MCF 10A (cell line): ENCODE data around the gene MAP6. TPM values are rescaled to one million over a fixed set of nuclear protein-coding genes. Genes with fewer than 3 reads are reported as not detected.

Source experiments
- BruUV-seq: library from RNA; stranded (reverse); fragments of 400-500 nt; replicated peaks from 2 replicates; lab custom pipeline; 2021; lab: Mats Ljungman, UMichigan
- CTCF ChIA-PET: fragments of 300-600 bp; sonication (Branson Sonifier 250); formaldehyde crosslinking; extraction: SDS; loops from one replicate; lab custom pipeline; 2021; ENCODE audit warnings: antibody characterized with exemption, inconsistent platforms; lab: Yijun Ruan, JAX
- POLR2A ChIA-PET: fragments of 300-600, 350-650 bp; sonication (Branson Sonifier 250); formaldehyde crosslinking; extraction: SDS; loops from one replicate; lab custom pipeline; 2020; ENCODE audit warnings: antibody characterized with exemption, inconsistent platforms; lab: Yijun Ruan, JAX
- DNase-seq: peaks from one replicate; pipeline ENCODE4 v3.0.0-alpha.2; 2018; ENCODE audit not compliant: unreplicated experiment
- H3K27ac Mint-ChIP-seq: one replicate; pipeline ENCODE4 v1.8.0; 2022; ENCODE audit warnings: mild to moderate bottlenecking, low read depth, mixed read lengths; ENCODE audit not compliant: unreplicated experiment
- H3K27me3 Mint-ChIP-seq: one replicate; pipeline ENCODE4 v1.8.0; 2022; ENCODE audit warnings: mixed read lengths; ENCODE audit not compliant: insufficient read depth, unreplicated experiment
- H3K36me3 Mint-ChIP-seq: one replicate; pipeline ENCODE4 v1.8.0; 2022; ENCODE audit warnings: mild to moderate bottlenecking, moderate library complexity, mixed read lengths; ENCODE audit not compliant: insufficient read depth, unreplicated experiment
- H3K4me1 Mint-ChIP-seq: one replicate; pipeline ENCODE4 v1.8.0; 2022; ENCODE audit warnings: mixed read lengths; ENCODE audit not compliant: insufficient read depth, unreplicated experiment
- H3K4me3 Mint-ChIP-seq: one replicate; pipeline ENCODE4 v1.8.0; 2022; ENCODE audit warnings: mild to moderate bottlenecking, moderate library complexity, mixed read lengths; ENCODE audit not compliant: unreplicated experiment
- H3K9me3 Mint-ChIP-seq: one replicate; pipeline ENCODE4 v1.8.0; 2022; ENCODE audit warnings: mixed read lengths; ENCODE audit not compliant: unreplicated experiment
- CTCF ChIP-seq: fragments of 200-600 bp; IDR thresholded peaks from one replicate; pipeline ENCODE4 v1.8.0; 2022; ENCODE audit warnings: antibody characterized with exemption, mild to moderate bottlenecking; ENCODE audit not compliant: unreplicated experiment
- intact Hi-C: fragments of 100-400 bp; cut with micrococcal nuclease; formaldehyde crosslinking; loops from 2 replicates; pipeline ENCODE4 v1.14.1; 2022
- total RNA-seq: library from RNA; stranded (reverse); gene quantifications from 2 replicates; pipeline ENCODE4 v1.2.3, GENCODE V29; 2022

The MAP6 gene
- total RNA-seq, 1 experiment from 2014 or later, result not detected

DNA sequence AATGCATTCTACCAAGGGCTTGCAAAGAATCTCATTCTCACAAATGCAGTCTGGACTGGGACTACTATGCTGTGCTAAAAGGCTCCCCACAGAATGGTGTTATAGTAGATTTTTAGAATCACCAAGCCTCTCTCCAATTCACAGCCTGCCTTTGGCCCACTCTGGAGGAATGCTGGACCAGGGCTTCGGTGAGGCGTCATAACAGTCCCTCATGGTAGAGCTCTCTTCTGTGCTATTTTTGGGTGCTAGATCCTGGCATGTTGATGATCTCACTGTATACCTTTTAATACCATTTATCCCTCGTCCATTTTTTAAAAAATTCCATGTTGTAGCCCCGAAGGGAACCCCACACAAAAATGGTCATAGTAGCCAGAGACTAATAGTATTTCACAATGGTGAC, 17.6 kb downstream of the MAP6 start:
- ChIA-PET POLR2A (interaction anchor here (0.6 kb wide), 1 partner anchor 919 kb away, joined by 4 read pairs; no protein-coding TSS in a partner anchor), CTCF (interaction anchor here (0.6 kb wide), 2 partner anchors 102 to 207 kb away, joined by 3 to 4 read pairs; no protein-coding TSS in a partner anchor)
- BruUV-seq, result no TSS peak
- TF ChIP-seq CTCF, result no peak
- no peaks in the 10 kb centered on the region for H3K27me3 Mint-ChIP-seq
- H3K36me3 Mint-ChIP-seq, result no peaks in the 10 kb centered on the region
- H3K4me3 Mint-ChIP-seq, result no peak overlapping the region
- peaks cover 12% of the 10 kb centered on the region for H3K4me1 Mint-ChIP-seq
- no peak for DNase-seq
- H3K9me3 Mint-ChIP-seq, result no peaks in the 10 kb centered on the region
- H3K27ac Mint-ChIP-seq, result no peak overlapping the region
- intact Hi-C loops, result no loop called here

- ChIA-PET POLR2A (no interaction called here), CTCF (no interaction called here)
- intact Hi-C loops, result no loop called here
- Mint-ChIP-seq H3K27me3 (no peaks in the 10 kb centered on the region), H3K4me3 (no peak overlapping the region), H3K27ac (no peak overlapping the region), H3K4me1 (peaks cover 10% of the 10 kb centered on the region), H3K36me3 (no peaks in the 10 kb centered on the region), H3K9me3 (no peaks in the 10 kb centered on the region)
- DNase-seq, result no peak
- no peak for TF ChIP-seq CTCF
- BruUV-seq, result no TSS peak
Measured at GRCh38 chr11:75650167-75650723, 18.6 kb downstream of the MAP6 start.

DNA sequence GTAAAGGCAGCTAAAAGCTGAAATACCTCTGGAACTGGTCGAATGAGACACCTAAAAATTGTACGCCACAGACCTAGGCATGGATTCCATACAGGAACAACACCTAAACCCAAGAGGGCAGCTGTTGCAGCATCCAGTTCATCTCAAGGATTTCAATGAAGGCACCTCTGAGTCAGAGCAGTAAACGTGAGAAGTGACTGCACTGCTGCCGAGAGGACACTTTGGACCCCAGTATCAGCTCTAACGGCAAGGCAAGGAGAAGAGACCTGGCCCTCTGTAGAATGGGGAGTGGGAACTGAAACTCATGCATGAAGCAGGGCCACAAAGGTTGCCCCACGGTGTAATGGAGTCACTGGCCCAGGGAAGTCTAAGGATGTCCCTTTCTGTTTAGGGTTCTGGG, 23.9 kb downstream of the MAP6 start:
- Mint-ChIP-seq H3K27ac (no peak overlapping the region), H3K4me3 (no peak overlapping the region), H3K27me3 (no peaks in the 10 kb centered on the region), H3K4me1 (peaks cover 4% of the 10 kb centered on the region), H3K36me3 (no peaks in the 10 kb centered on the region), H3K9me3 (no peaks in the 10 kb centered on the region)
- TF ChIP-seq CTCF, result no peak
- BruUV-seq, result no TSS peak
- ChIA-PET CTCF (interaction anchor here (0.8 kb wide), 1 partner anchor 34 kb away, joined by 3 read pairs; no protein-coding TSS in a partner anchor), POLR2A (no interaction called here)
- DNase-seq, result no peak
- intact Hi-C loops, result no loop called here

GRCh38 chr11:75644370-75644769, 24.5 kb downstream of the MAP6 start:
- DNase-seq, result no peak
- Mint-ChIP-seq H3K27ac (no peak overlapping the region), H3K9me3 (no peaks in the 10 kb centered on the region), H3K36me3 (no peaks in the 10 kb centered on the region), H3K27me3 (no peaks in the 10 kb centered on the region), H3K4me3 (no peak overlapping the region), H3K4me1 (peaks cover 8% of the 10 kb centered on the region)
- ChIA-PET CTCF (interaction anchor here (0.8 to 1.0 kb wide), 2 partner anchors 11 to 33 kb away, joined by 3 to 4 read pairs; no protein-coding TSS in a partner anchor), POLR2A (interaction anchor here (0.6 kb wide), 1 partner anchor 147 kb away, joined by 4 read pairs; no protein-coding TSS in a partner anchor)
- no peak for TF ChIP-seq CTCF
- intact Hi-C loops, result no loop called here
- no TSS peak for BruUV-seq
